Loucy (cell line): ENCODE results near the gene PGM3.
A peak's percentile ranks its signal among the peaks of the same experiment; 100 is the strongest.

ENCODE experiments used
- EZH2phosphoT487 ChIP-seq: fragments of 200-600 bp; IDR thresholded peaks from 2 replicates; pipeline ENCODE4 v1.6.1; 2018; ENCODE audit warnings: antibody characterized with exemption, mild to moderate bottlenecking, moderate library complexity, borderline replicate concordance
- TF ChIP-seq, protein P1 (sequence below): fragments of 200-600 bp; sonication (generic); conservative IDR thresholded peaks from 2 replicates; pipeline ENCODE4 v1.5.1; 2014; ENCODE audit warnings: mild to moderate bottlenecking, antibody characterized with exemption, low read length

- TF ChIP-seq, protein P1, sequence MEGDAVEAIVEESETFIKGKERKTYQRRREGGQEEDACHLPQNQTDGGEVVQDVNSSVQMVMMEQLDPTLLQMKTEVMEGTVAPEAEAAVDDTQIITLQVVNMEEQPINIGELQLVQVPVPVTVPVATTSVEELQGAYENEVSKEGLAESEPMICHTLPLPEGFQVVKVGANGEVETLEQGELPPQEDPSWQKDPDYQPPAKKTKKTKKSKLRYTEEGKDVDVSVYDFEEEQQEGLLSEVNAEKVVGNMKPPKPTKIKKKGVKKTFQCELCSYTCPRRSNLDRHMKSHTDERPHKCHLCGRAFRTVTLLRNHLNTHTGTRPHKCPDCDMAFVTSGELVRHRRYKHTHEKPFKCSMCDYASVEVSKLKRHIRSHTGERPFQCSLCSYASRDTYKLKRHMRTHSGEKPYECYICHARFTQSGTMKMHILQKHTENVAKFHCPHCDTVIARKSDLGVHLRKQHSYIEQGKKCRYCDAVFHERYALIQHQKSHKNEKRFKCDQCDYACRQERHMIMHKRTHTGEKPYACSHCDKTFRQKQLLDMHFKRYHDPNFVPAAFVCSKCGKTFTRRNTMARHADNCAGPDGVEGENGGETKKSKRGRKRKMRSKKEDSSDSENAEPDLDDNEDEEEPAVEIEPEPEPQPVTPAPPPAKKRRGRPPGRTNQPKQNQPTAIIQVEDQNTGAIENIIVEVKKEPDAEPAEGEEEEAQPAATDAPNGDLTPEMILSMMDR: peak; percentile 79
- TF ChIP-seq EZH2phosphoT487: no peak
Measured at GRCh38 chr6:83221889-83222479, 28.9 kb upstream of the PGM3 start.
